Measurements from ENCODE around the gene LARP4B.

GRCh38 chr10:834493-834892, 97.0 kb downstream of the LARP4B start:
- TF ChIP-seq CTCF (IDR thresholded peaks at IDR 0.05; ENCODE audit: low read length) (no peak), EZH2 (optimal IDR thresholded peaks at IDR 0.05; ENCODE audit: low read depth, low read length) (no peak), EZH2phosphoT487 (IDR thresholded peaks at IDR 0.05; ENCODE audit: low read length) (no peak)

All from MM.1S (cell line).